ENCODE data around the gene YAP1.

The YAP1 gene

DNA sequence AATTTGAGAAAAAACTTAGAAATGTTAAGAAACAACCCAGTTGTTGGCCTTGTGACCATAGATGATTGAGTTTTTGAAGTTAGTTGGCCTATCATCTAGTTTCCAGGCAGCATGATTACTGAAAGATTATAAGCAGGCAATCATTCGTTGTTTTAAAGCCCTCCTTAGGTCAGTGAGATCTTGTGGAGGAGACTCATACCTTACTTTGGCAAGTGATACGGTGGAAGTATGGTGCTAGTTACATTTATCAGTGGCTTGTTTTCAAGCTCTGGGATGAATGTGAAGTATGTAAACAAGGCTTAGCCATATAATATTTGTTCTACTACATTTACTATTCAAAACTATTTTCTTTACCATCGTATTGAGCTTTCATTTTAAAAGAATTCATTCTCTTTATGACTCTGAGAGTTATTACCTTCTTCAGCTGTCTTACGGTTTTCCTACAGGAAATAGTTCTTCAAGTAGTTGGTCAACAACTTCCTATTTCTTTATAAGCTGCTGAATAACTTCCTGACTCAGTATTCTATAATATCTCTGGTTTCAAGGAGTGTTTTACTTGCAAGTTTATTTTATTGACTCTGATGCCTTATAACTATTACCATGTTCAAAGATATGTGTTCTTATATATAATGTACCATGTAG is 7.3 kb downstream of the YAP1 start:
- DNase-seq, result no peak

DNA sequence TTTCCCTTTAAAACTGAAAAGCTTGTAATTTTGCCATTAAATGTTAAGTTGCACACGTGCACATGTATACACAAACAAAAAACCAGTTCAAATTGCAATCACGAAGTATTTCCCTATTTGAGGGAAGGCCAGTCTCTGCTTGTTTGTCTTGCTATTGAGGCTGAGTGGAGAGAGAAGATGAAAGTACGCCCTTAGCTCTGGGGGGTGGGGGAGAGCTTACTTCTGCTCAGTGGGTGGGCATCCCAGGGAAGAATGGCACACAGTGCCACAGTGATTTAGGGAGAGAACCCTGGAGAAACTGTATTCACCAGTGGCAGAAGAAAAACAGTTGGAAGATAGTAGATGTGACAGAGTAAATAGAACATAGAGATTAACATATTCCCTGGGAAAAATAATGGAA is 8.7 kb downstream of the YAP1 start:
- no peak for DNase-seq

DNA sequence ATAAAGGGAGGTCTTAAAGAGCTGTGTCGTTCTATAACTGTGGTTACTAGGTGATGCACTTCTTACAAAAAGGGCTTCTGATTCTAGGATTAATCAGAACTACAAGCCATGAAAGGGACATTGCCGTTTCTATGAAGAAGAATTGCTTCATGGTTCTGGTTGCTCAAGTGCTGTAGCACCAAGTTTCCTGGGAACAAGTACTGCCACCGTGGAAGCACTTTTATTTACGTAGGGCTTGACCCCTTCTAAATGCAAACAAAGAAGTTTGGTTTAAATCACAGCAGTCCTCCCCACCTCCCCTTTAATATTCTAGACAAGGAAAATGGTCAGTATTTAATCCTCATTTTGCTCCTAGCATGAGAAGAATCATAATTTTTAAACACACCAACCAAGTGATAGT is 9.8 kb downstream of the YAP1 start:
- DNase-seq, result no peak

DNA sequence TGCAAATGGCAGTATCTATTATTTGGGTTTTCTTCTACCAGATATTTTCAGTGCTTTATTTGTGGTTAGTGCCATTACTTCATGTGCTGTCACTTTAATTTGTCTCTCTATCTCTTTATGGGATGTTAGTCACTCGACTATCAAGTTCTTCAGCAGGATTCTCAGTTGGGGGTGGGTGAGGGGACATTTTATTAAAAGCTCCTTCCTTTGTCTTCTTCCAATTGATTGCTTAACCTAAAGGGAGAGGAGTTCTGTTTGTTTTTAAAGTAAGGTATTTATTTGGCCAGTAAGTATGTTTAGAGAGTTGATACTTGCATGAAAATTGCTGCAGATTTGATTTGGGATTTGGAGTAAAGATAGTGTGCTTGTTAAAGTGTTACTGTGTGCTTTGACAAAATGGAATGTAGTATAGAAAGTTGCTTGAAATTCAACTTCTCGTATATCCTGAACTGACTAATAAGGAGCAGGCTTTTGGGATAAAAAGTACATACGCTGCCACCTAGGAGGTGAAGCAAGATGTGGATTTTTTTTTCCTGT is 10.3 kb downstream of the YAP1 start:
- DNase-seq, result no peak

DNA sequence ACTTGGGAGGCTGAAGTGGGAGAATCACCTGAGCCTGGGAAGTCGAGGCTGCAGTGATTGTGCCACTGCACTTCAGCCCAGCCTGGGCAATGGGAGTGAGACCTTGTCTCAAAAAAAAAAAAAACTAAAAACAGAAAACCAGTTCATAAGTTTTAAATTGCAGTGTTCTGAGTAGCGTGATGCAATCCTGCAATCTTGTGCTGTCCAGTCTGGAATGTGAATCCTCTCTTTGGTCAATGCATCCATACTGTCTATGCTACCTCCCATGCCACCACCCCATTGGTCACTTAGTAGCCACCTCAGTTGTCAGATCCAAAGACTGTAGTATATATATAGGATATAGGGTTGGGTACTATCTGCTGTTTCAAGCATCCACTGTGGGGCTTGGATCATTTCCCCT is 11.1 kb downstream of the YAP1 start:
- DNase-seq, result no peak

DNA sequence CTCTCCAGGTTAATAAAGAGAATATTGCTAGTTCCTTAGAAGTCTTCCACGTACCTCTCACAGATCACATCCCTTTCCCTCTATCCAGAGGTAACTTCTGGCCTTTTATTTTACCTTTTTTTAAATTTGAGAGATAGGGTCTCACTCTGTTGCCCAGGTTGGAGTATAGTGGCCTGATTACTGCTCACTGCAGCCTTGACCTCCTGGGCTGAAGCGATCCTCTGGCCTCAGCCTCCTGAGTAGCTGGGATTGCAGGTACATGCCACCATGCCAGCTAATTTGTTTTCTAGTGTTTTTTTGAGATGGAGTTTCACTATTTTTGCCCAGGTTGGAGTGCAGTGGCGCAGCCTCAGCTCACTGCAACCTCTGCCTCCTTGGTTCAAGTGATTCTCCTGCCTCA is 24.4 kb downstream of the YAP1 start:
- no peak for DNase-seq

DNA sequence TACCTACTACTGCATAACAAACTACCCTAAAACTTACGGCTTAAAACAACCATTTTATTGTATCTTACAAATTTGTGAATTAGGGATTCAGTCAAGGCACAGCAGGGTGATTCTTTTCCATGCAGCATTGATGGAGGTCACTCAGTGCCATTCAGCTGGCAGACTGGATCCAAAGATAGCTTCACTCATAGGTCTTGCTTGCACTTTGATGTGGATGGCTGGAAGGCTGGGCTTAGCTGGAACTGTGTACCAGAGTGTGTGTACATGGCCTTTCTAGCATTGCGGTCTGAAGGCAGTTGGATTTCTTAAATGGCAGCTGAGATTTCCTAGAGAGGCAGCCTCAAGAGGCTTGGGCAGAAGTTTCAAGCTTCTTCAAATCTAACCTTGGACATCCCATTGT is 25.0 kb downstream of the YAP1 start:
- DNase-seq, result no peak

DNA sequence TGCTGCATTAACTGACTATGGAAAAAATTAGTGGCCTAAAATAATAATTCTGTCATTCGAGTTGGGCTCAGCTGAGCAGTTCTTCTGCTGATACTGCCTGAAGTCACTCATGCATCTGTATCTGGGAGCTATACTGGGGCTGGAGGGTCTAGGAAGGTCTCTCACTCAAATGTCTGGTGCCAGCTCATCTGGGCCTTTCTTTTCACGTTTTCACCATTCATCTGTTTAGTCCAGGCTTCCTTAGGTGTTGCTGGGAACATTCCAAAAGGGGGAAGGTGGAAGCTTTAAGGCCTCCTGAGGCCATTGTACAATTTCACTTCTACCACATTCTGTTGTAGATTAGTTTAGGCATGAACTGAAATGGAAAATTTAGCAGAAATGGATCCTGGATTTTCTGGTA is 28.0 kb downstream of the YAP1 start:
- no peak for DNase-seq

DNA sequence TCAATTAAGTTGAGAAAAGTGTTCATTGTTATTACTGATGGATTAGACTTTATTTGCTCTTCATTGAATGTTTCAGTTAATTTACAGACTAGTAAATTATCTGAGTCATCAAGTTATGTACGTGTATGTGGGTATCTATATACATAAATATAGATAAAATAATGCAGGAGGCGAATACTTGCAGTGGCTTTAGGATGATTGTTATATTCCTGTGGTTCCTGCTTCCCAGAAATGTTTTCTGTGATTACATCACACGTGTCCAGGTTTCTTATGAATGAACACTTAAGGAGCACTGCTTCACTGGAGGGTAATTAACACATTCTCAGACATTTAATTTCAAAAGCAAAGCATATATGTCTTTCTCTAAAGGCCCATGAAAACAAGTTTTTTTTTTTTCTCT is 28.4 kb downstream of the YAP1 start:
- no peak for DNase-seq

DNA sequence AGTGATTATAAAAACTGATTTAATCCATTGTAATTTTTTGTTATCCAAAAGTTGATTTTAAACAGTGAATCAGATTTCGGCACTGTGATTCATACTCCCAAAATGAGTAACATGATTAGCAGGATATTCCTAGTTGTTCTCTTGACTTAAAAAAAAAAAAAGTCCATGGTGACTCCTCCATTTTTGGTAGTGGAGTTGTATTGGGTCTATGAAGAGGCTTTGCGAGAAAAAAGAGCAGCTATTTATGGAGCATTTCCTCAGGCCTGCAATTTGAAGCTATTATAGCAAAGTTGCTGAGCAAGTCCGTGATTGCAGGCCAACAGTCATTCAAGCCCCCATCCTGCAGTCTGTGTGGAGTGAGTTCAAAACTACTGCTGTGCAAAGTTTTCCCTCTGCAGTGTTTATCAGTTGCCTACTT is 28.8 kb downstream of the YAP1 start:
- no peak for DNase-seq

DNA sequence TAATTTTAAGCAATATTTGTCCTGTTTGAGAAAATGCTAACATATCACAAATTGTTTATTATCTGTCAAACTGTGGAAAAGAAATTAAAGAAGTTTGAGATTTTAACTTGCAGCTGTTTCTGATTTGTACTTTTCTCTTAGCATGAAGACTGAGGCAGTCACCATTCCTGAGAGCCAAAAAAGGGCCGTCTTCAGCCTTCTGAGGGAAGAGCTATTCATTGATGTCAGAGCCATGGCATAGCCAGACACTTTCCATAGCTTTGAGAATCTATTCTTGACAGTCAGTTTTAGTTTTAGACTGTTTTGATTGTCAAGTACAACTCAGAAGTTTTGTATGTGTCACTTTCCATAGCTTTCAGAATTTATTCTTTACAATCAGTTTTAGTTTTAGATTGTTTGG is 32.1 kb downstream of the YAP1 start:
- DNase-seq, result no peak

DNA sequence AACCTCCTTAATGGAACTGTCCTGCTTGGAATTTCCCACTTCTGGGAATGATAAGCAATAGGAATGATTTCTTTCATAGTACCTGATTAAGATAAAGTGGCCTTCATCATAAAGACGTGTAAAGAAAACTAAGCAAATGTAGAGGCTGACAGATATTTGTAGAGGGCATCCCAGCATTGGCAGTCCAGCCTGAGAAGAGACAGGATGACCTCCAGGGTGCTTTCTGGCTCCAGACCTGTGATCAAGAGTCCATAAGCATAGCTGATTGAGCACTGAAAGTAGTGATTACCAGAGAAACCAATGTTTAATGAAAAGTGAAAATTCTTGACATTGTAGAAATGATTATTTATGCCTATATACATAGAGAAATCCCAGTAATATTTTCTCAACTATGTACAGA is 33.6 kb downstream of the YAP1 start:
- no peak for DNase-seq

DNA sequence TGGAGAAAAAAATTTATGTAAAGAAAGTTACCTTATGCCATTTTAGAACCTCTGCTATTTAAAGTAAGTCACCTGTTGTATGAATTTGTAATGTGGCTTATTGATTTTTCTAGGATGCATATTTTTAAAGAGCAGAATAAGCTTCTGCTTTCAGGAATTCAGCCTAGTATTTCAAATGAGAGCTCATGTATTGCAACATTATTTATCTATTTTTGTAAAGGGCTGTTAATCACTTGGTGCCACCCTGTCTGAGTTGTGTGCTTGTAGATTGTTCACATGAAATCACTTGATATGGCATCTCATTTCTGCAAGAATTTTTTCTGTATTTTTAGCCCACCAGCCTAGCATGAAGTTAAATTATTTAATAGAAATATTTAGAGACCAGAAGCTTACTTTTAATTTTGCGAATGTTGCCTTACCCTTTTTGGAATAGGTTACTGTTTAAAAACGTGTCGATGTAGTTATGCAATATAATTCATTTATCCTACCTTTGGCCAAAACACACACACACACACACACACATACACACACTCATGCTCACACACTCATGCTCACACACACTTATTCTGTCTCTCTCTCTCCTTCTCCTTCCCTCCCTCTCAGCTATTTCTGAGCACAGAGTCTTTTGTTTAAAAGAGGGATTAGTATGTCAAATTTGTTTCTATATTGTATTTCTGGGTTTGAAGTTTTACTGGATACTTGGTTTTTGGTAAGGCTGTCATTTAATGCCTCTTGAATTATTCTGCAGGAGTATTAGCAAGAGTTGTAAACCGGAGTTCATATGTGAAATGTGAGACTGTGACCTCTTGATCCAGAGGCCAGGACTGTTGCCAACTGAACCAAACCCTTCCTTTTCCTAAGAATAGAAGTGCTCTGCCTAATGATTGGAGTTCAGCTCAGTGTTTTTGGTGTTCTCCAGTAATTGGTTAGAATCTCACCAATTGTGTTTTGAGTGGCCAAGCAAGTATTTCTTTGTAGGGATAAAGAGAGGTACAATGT is 34.4 kb downstream of the YAP1 start:
- no peak for DNase-seq

DNA sequence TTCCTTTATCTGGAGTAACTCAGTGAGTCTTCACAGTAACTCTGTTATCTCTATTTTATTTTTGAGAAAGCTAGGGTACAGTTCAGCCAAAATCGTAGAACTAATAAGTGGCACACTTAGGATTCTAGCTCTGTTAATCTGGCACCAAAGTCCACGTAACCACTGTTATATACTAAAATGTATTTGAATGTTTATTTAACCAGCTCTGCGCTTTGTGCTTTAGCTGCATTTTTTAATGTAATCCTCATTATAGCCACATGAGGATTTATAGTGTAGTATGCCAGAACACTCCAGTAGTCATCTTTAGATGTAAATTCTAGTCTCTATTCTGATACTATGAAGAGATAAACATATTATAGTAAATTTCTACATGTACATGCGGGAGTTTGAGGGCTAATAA is 36.8 kb downstream of the YAP1 start:
- no peak for DNase-seq

DNA sequence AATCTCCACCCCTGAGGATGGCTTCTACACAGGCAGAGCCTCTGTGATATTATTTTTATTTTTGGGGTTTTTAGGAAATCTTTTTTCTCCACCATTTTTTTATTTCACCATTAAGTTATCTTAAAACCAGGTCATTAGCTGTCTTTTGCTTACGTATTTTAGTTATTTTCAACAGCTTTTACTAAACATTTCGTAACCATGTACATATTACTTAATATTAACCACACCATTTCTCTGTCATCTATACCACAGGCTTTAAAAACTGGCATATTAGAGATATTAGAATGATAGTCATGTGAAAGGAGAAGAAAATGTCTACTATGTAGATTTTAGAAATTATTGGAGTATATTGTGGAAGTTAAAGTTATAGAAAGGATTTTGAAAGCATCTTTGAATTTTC is 37.4 kb downstream of the YAP1 start:
- no peak for DNase-seq

DNA sequence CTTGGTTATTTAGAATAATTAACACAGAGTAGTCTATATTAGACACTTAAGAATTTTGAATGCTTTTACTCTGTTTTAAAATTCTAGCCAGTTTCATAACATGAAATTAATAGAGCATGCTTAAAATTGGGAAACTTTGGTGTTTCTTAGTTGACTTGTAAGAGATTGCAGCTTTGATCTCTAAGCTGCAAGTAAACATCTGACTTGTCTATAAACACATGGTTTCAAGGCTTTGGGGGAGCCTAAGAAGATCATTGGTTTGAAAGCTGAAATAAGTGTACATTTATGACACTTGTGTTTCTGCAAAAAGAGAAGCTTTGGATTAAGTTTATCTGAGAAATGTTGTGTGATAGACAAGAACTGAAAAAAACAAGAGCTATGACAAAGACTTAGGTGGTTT is 37.8 kb downstream of the YAP1 start:
- no peak for DNase-seq

DNA sequence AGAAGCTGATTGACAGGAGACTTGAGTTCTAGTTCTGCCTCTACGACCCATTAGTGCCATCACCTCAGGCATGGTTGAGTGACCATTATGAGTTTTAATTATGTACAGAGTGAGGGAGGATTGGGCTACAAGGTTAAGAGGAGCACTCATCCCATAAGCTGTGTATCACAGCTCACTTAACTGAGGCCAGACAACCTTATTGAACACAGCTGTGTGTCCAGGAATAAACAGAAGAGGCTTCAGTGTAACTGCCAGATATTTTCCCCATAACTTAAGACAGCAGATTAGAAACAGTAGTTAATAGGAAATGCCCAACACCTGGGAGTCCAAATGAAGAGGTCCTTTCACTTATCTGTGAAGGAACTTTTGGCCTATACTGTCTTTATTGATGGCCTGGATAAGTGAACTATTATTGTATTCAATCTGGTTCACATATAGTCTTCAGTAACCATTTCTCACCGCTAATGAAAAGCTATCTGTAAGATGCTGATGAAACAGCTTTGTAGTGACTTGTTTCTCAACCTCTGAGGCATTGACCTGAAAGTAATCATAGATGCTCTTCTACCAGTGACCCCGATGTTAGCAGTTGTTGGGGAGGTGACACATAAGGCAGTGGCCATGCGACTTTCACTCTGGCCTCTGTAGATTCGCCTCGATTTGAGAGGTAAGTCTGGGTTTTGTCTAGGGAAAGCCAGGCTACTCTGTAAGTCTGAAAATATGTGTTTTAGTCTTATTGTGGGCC is 41.7 kb downstream of the YAP1 start:
- no peak for DNase-seq

DNA sequence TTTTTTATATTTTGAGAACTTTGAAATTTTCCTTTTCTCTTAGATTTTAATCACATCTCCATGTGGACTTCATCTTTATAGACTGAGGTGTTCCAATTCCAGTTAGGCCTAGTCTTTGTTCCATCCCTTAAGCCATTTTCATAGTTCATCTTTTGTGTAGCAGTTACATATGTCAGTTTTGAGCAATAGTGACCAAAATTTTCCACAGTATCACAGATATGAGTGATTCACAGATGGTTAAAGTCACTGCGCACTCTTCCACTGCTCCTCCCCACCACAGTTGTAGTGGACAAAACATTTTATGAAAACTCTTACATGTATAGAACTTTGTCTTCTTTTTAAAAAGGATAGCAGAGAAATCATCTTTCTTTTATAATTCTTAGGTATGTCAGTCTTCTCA is 42.8 kb downstream of the YAP1 start:
- DNase-seq, result no peak

DNA sequence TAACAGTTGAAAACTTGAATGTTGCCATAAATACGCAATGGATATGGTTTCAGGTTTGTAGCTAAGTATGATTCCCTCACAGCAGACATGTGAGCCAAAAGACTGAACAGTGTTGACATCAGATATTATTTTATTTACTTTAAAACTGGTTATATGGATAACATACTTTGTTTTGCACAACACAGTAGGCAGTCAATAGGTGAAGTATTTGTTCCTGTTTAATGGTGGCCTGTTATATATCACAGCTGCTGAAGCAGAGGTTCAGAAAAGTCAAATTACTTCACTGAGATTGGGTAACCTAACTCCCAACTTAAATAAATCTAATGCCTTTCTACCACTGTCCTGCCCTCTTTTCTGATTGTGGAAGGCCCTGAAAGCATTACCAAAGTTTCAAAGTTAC is 44.6 kb downstream of the YAP1 start:
- DNase-seq, result no peak

DNA sequence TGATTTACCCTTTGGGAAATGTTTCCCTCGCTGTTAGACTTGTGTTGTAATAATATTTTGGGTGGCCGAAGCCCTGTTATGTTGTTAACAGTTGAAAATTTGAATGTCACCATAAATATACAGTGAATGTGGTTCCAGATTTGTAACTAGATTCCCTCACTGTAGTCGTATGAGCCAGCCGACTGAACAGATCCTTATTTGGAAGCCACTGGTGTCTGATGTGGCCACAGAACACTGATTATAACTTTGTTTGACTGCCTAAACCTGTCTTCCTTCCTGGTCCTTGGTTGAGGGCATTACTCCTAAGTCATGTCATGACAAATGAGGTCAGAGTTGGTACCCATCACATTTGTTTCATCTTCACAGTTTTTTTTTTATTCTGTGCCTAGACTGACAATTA is 45.4 kb downstream of the YAP1 start:
- no peak for DNase-seq

DNA sequence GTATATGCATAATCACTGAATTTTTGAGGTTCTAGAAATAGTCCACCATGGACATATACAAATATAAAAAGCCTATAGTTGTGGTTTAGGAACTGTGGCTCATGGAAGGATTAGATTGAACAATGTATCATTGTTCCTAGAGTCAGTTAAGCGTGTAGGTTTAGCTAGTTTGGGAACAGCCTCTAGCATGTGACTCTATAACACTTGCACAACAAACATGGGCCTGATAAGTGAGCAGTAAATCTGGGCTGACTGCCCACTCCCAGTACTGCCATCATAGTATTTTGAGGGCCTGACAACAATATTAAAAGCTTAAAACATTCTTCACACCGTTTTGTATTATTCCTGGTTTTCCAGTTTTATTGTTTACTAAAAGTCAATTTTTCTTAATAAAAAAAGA is 47.0 kb downstream of the YAP1 start:
- no peak for DNase-seq

DNA sequence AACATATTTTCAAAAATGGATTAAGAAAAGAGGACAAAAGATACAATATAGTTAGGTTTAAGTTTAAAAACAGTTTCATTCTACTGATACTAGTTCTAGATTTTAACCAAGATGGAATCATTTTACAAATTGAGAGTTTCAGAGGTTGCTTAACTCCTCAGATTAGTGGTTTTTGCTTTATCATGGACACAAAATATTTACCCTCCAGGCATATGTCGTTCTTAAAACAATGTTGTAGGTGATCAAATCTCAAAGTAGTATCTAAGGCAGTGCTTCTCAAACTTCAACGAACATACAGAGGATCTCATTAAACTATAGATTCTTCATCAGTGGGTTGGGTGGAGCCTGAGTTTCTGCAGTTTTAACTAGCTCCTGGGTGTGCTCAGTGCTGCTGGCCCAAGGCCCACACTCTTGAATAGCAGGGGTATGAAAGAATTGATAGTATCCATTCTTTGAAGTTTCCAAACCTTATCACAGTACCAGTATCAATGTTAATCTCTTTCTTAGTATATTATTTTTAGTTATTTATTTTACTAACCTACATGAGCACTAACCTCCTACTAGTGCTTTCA is 48.0 kb downstream of the YAP1 start:
- no peak for DNase-seq

DNA sequence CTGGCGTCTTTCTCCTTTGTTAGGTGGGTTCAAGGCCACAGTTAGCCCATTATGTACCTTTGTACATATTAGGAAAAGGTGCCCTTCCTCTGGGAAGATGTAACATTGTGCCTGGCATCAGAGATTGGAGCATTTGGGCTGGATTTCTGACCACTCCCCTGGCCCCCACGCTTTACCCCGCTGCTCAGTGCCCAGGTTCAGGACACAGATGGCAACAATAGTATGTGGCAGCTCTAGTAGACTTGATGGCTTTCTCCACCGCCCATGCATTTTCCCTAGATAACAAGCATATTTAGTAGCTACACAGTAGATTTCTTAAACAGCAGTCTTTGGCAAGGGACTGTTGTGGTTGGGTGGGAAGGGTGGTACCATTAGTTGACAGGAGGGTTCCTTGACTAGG is 53.1 kb downstream of the YAP1 start:
- DNase-seq, result no peak
